Activated T-helper 9 cell treated with anti-CD3 and anti-CD28 coated beads, Interleukin-2, amount 50 U/mL, for 16 hours (primary cell): ENCODE data around the gene STK24.
"Not testable (repeated sequence)": the region's sequence is repeated elsewhere in the genome, so short reads cannot be mapped to it uniquely, and the experiment has no call there.

ENCODE experiments used
- DNase-seq: peaks from one replicate; pipeline ENCODE4 v3.0.0-alpha.2; 2020; ENCODE audit warnings: low read depth

The STK24 gene

GRCh38 chr13:98576963-98577835 is at the start of gene STK24:
STK24 (minus strand) TSS chr13:98577107; CDS start chr13:98576786, 321 bp downstream.
- DNase-seq: peak; percentile 56

- no peak for DNase-seq
Observed at GRCh38 chr13:98626298-98626935, 49.5 kb upstream of the STK24 start.

- not testable (repeated sequence) for DNase-seq
Observed at GRCh38 chr13:98624589-98624988, 47.7 kb upstream of the STK24 start.

GRCh38 chr13:98622931-98623331 is 46.0 kb upstream of the STK24 start:
- no peak for DNase-seq

- no peak for DNase-seq
Observed at GRCh38 chr13:98619556-98619955, 42.6 kb upstream of the STK24 start.

GRCh38 chr13:98615595-98615994 is 38.7 kb upstream of the STK24 start:
- DNase-seq: not testable (repeated sequence)

- DNase-seq: no peak
Observed at GRCh38 chr13:98613591-98613990, 36.7 kb upstream of the STK24 start.

- no peak for DNase-seq
Observed at GRCh38 chr13:98609756-98610155, 32.8 kb upstream of the STK24 start.

- no peak for DNase-seq
Observed at GRCh38 chr13:98606296-98606695, 29.4 kb upstream of the STK24 start.

- no peak for DNase-seq
Observed at GRCh38 chr13:98599502-98600328, 22.8 kb upstream of the STK24 start.

- no peak for DNase-seq
Observed at GRCh38 chr13:98598043-98598442, 21.1 kb upstream of the STK24 start.

- no peak for DNase-seq
Observed at GRCh38 chr13:98595134-98595533, 18.2 kb upstream of the STK24 start.

- no peak for DNase-seq
Observed at GRCh38 chr13:98592362-98592732, 15.4 kb upstream of the STK24 start.

GRCh38 chr13:98591721-98592361 is 14.9 kb upstream of the STK24 start:
- DNase-seq: no peak

- DNase-seq: not testable (repeated sequence)
Observed at GRCh38 chr13:98590471-98590870, 13.6 kb upstream of the STK24 start.

GRCh38 chr13:98589516-98589915 is 12.6 kb upstream of the STK24 start:
- not testable (repeated sequence) for DNase-seq

- no peak for DNase-seq
Observed at GRCh38 chr13:98586400-98587345, 9.8 kb upstream of the STK24 start.

- no peak for DNase-seq
Observed at GRCh38 chr13:98585946-98586345, 9.0 kb upstream of the STK24 start.

- no peak for DNase-seq
Observed at GRCh38 chr13:98585398-98585754, 8.5 kb upstream of the STK24 start.

GRCh38 chr13:98584668-98585397 is 7.9 kb upstream of the STK24 start:
- DNase-seq: no peak
